Epithelial cell of proximal tubule (primary cell): ENCODE results near the gene MAPK9. TPM values are rescaled to one million over a fixed set of nuclear protein-coding genes. Genes with fewer than 3 reads are reported as not detected.

Experiments used
- DNase-seq: peaks from one replicate; pipeline ENCODE4 v3.0.0-alpha.2; 2011; ENCODE audit warnings: low read depth
- H3K4me3 ChIP-seq: 2 replicates; pipeline ENCODE4 v1.5.1; 2011; ENCODE audit warnings: low read depth, mild to moderate bottlenecking, low read length
- total RNA-seq: library from RNA; depleted of rRNA; stranded (reverse); fragments of >200 nt; gene quantifications from 2 replicates; pipeline ENCODE4 v1.2.3, GENCODE V29; 2015
- TF ChIP-seq, protein P1 (sequence below): conservative IDR thresholded peaks from 2 replicates; pipeline ENCODE4 v1.5.1; 2012; ENCODE audit warnings: low read depth, mild to moderate bottlenecking, low read length

Gene MAPK9
- total RNA-seq, 1 donor from 2014 or later = 22.0 TPM

GRCh38 chr5:180315762-180316212 is 23.9 kb upstream of the MAPK9 start:
- no peak overlapping the region for H3K4me3 ChIP-seq
- TF ChIP-seq, protein P1, sequence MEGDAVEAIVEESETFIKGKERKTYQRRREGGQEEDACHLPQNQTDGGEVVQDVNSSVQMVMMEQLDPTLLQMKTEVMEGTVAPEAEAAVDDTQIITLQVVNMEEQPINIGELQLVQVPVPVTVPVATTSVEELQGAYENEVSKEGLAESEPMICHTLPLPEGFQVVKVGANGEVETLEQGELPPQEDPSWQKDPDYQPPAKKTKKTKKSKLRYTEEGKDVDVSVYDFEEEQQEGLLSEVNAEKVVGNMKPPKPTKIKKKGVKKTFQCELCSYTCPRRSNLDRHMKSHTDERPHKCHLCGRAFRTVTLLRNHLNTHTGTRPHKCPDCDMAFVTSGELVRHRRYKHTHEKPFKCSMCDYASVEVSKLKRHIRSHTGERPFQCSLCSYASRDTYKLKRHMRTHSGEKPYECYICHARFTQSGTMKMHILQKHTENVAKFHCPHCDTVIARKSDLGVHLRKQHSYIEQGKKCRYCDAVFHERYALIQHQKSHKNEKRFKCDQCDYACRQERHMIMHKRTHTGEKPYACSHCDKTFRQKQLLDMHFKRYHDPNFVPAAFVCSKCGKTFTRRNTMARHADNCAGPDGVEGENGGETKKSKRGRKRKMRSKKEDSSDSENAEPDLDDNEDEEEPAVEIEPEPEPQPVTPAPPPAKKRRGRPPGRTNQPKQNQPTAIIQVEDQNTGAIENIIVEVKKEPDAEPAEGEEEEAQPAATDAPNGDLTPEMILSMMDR = peak; percentile 98
- DNase-seq = no peak

GRCh38 chr5:180313677-180314505 is 22.0 kb upstream of the MAPK9 start:
- TF ChIP-seq, protein P1 = no peak
- no peak for DNase-seq

DNA sequence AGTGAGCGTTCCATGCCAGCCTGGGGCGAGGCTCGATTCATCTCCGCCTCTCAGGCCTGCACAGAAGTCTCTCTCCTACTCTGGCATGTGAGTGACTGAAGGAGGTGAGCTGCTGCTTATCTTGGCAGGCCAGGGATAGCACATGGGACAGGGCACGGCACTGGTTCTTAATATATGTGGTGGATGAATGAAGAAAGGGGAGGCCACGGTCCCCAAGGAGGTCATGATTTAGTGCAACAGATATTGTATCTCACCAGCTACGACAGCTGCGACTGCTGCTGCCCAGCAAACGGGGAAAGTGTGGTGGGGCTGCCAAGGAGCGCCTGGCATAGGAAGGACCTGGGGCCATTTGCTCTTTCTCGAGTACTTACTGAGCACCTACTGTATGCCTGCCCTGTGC is 19.3 kb upstream of the MAPK9 start:
- H3K4me3 ChIP-seq = no peak overlapping the region
- TF ChIP-seq, protein P1 = no peak
- no peak for DNase-seq

More at GRCh38 chr5:180313677-180314505, 22.0 kb upstream of the MAPK9 start:
- H3K4me3 ChIP-seq = no peak overlapping the region

GRCh38 chr5:180306796-180307195 is 14.9 kb upstream of the MAPK9 start:
- no peak for DNase-seq
- H3K4me3 ChIP-seq = no peak overlapping the region
- TF ChIP-seq, protein P1 = no peak

DNA sequence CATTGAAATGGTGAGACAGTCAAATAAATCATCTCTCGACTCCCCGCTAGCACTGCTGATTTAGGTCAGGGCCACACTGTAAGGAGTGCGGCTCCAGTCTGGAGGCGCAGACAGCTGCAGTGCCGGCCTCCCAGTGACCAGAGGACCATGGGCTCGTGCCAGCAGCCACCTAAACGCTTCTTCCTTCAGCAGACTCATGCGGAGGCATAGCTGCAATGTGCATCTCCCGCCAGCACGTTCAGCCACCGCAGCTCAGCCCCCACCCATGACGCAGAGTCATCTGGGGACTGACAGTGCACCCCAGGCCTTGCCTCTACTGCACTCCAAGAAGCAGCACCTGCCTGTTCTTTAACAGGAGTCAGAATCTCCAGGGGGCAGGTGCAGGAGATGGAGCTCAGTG is 13.6 kb upstream of the MAPK9 start:
- DNase-seq = no peak
- TF ChIP-seq, protein P1 = no peak
- no peak overlapping the region for H3K4me3 ChIP-seq

DNA sequence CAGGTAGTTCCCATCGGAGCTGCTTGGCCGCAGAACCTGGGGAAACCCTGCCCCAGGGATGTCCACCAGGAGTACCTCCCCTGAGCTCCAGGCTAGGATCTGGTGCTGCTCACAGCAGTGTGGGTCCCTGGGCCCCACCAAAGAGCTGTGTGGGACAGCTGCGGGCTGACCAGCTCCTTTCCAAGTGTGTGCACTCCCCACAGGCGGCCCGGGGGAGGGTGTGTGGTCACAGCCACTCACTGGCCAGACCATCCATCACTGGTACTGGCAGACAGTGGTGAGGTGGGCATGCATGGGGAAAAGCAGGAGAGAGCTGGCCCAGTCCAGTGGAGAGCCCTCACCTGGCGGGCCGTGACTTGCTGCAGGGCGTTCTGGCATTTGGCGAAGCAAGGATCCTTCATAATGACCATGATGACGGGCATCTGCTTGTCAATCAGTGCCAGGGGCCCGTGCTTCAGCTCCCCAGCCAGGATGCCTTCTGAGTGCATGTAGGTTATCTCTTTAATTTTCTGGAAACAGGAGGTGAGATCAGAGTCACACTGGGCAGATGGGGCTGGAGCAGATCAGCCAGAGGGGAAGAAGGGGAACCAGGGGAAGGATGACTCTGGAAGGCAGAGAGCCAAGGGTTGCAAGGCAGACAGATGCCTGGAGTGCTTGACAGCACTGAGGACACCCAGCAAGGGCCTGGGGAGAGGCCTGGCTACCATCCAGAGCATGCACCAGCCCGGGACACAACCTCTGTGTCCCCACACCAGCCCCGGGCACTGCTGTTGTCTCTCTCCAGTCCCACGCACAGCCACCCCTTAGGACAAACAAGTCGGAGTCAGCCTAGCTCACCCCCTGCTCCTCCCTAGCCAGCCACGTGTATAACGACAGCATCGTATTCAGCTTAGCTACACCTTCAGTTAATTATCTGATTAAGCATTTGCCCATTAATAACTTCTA is 12.8 kb upstream of the MAPK9 start:
- H3K4me3 ChIP-seq = no peak overlapping the region
- no peak for DNase-seq
- TF ChIP-seq, protein P1 = no peak
